ENCODE measurements around the gene PLEKHA4. TPM values are rescaled to one million over a fixed set of nuclear protein-coding genes. Genes with fewer than 3 reads are reported as not detected.

PLEKHA4 gene
- total and polyA plus RNA-seq, 2 of the 13 experiments (the other 11 are each of a cell fraction or from before 2014, with no cell fraction given), result 4.8 to 6.0 TPM

- no peaks in the 10 kb centered on the region for H4K20me1 ChIP-seq (ENCODE audit: insufficient read depth, low read length)
- H3K4me1 ChIP-seq (ENCODE audit: insufficient read depth, low read length), result peaks cover 42% of the 10 kb centered on the region
- CTCF ChIA-PET (ENCODE audit: low intra/inter-chr PET ratio, low total read pairs), result no interaction called here
- BruUV-seq (replicated peaks), result TSS peak; percentile 78
- no peaks in the 10 kb centered on the region for H3K9me3 ChIP-seq (ENCODE audit: low read length)
- DNase-seq (ENCODE audit: low spot score) (peak; percentile 88), ATAC-seq (peak; percentile 94), FAIRE-seq (peak; percentile 92)
- WGBS (ENCODE audit: low lambda C conversion rate), result 0% methylated on average over 4 of the region's 17 CpGs
- H3K4me2 ChIP-seq (ENCODE audit: low read depth, low read length), result peak overlapping the region; percentile 87
- peak overlapping the region; percentile 67 to 78 (median 73) for H3K4me3 ChIP-seq (replicated peaks in 1 of 3; ENCODE audit: insufficient read depth in 1 of 3, low read depth in 2 of 3, low read length in 3 of 3)
- POLR2A ChIA-PET, result interaction anchor here (0.6 to 3.6 kb wide), 39 partner anchors 8 to 342 kb away, joined by 3 to 53 read pairs (median 4); partner anchors contain the start of genes CA11, DHDH, GYS1 and HSD17B14
- H3K27ac ChIP-seq (ENCODE audit: extremely low read length, insufficient read depth, low read length), result peak overlapping the region; percentile 82
- in situ Hi-C loops (cut with HindIII; ENCODE audit: extremely low pct_ligation_motif_present, low pct_unique_long_range_greater_than_20kb), result no loop called here
- H3K9ac ChIP-seq (ENCODE audit: insufficient read depth, low read depth, low read length), result peak overlapping the region; percentile 85
- no peaks in the 10 kb centered on the region for H3K27me3 ChIP-seq (ENCODE audit: control insufficient read depth in 1 of 2, insufficient read depth in 2 of 2, low read length in 2 of 2)
- H2AFZ ChIP-seq (ENCODE audit: low read length), result peak overlapping the region; percentile 57
- H3K36me3 ChIP-seq (replicated peaks in 1 of 2; ENCODE audit: control insufficient read depth in 1 of 2, insufficient read depth in 2 of 2, low read length in 2 of 2), result no peaks in the 10 kb centered on the region
- H3K79me2 ChIP-seq (ENCODE audit: insufficient read depth, low read length), result peaks cover 12% of the 10 kb centered on the region
- intact Hi-C loops (cut with micrococcal nuclease; ENCODE audit: unreplicated experiment), result no loop called here
- TF ChIP-seq, protein P1, sequence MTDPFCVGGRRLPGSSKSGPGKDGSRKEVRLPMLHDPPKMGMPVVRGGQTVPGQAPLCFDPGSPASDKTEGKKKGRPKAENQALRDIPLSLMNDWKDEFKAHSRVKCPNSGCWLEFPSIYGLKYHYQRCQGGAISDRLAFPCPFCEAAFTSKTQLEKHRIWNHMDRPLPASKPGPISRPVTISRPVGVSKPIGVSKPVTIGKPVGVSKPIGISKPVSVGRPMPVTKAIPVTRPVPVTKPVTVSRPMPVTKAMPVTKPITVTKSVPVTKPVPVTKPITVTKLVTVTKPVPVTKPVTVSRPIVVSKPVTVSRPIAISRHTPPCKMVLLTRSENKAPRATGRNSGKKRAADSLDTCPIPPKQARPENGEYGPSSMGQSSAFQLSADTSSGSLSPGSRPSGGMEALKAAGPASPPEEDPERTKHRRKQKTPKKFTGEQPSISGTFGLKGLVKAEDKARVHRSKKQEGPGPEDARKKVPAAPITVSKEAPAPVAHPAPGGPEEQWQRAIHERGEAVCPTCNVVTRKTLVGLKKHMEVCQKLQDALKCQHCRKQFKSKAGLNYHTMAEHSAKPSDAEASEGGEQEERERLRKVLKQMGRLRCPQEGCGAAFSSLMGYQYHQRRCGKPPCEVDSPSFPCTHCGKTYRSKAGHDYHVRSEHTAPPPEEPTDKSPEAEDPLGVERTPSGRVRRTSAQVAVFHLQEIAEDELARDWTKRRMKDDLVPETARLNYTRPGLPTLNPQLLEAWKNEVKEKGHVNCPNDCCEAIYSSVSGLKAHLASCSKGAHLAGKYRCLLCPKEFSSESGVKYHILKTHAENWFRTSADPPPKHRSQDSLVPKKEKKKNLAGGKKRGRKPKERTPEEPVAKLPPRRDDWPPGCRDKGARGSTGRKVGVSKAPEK (CRISPR knock-in tag; IDR thresholded peaks at IDR 0.05; ENCODE audit: borderline replicate concordance), result no peak
- no peak for TF ChIP-seq ARHGAP35 (CRISPR knock-in tag; IDR thresholded peaks at IDR 0.05; ENCODE audit: borderline replicate concordance)
- no peak for TF ChIP-seq EEA1 (CRISPR knock-in tag; IDR thresholded peaks at IDR 0.05; ENCODE audit: borderline replicate concordance)
- peak; percentile 38; the same call in 1 of the 2 replicates for TF ChIP-seq MEIS1 (CRISPR knock-in tag; IDR thresholded peaks at IDR 0.05; ENCODE audit: borderline replicate concordance)
- peak; percentile 81 for TF ChIP-seq ZNF746 (CRISPR knock-in tag; IDR thresholded peaks at IDR 0.05)
- TF ChIP-seq IRX3 (CRISPR knock-in tag; IDR thresholded peaks at IDR 0.05; ENCODE audit: borderline replicate concordance, low read depth), result no peak
- 0 out of 2 replicates have a peak, but pooled peaks have one; percentile 15 for TF ChIP-seq RXRA (CRISPR knock-in tag; IDR thresholded peaks at IDR 0.05)
- TF ChIP-seq, protein P2, sequence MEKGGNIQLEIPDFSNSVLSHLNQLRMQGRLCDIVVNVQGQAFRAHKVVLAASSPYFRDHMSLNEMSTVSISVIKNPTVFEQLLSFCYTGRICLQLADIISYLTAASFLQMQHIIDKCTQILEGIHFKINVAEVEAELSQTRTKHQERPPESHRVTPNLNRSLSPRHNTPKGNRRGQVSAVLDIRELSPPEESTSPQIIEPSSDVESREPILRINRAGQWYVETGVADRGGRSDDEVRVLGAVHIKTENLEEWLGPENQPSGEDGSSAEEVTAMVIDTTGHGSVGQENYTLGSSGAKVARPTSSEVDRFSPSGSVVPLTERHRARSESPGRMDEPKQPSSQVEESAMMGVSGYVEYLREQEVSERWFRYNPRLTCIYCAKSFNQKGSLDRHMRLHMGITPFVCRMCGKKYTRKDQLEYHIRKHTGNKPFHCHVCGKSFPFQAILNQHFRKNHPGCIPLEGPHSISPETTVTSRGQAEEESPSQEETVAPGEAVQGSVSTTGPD (CRISPR knock-in tag; IDR thresholded peaks at IDR 0.05), result no peak
- TF ChIP-seq MTF2 (CRISPR knock-in tag; IDR thresholded peaks at IDR 0.05; ENCODE audit: borderline replicate concordance), result no peak
- TF ChIP-seq TAF1 (CRISPR knock-in tag; IDR thresholded peaks at IDR 0.05), result peak; percentile 81
- peak; percentile 61 for TF ChIP-seq PHF8 (CRISPR knock-in tag; IDR thresholded peaks at IDR 0.05)
- TF ChIP-seq FOSL2 (CRISPR knock-in tag; IDR thresholded peaks at IDR 0.05), result peak; percentile 67
- 0 out of 2 replicates have a peak, but pooled peaks have one; percentile 44 for TF ChIP-seq ZMAT3 (CRISPR knock-in tag; conservative IDR thresholded peaks at IDR 0.05)
- TF ChIP-seq AKAP8 (CRISPR knock-in tag; IDR thresholded peaks at IDR 0.05), result no peak
- TF ChIP-seq HCFC1 (IDR thresholded peaks at IDR 0.05; ENCODE audit: low read depth, low read length), result no peak
- no peak for TF ChIP-seq MTA1 (CRISPR knock-in tag; IDR thresholded peaks at IDR 0.05; ENCODE audit: borderline replicate concordance)
- no peak for TF ChIP-seq ZNF33A (CRISPR knock-in tag; IDR thresholded peaks at IDR 0.05; ENCODE audit: borderline replicate concordance)
- 0 out of 2 replicates have a peak, but pooled peaks have one; percentile 47 for TF ChIP-seq RBFOX2 (IDR thresholded peaks at IDR 0.05; ENCODE audit: low read depth, low read length)
Measured at GRCh38 chr19:48806818-48807589, 61.4 kb downstream of the PLEKHA4 start.
